ENCODE results near the gene EDEM1.

DNA sequence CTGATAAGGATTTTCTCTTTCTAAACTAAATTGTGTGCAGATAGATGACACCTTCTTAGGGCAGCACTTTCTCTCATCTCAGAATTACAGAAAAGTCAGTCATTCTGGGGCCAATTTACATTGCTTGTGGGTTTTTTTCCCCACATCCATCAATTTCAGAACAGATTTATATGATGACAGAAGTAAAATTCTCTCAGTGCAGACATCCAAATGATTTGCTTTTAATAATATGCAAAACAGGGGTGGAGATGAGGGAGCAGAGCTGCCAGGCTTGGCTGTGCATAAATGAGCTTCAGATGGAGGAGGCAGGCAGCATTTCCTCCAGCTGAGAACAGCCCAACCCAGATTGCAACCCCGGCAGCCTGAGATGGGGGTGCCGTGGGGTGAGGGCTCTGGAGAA, 44.0 kb downstream of the EDEM1 start:
- TF ChIP-seq POLR2A (IDR thresholded peaks at IDR 0.05): no peak
- TF ChIP-seq, protein P1, sequence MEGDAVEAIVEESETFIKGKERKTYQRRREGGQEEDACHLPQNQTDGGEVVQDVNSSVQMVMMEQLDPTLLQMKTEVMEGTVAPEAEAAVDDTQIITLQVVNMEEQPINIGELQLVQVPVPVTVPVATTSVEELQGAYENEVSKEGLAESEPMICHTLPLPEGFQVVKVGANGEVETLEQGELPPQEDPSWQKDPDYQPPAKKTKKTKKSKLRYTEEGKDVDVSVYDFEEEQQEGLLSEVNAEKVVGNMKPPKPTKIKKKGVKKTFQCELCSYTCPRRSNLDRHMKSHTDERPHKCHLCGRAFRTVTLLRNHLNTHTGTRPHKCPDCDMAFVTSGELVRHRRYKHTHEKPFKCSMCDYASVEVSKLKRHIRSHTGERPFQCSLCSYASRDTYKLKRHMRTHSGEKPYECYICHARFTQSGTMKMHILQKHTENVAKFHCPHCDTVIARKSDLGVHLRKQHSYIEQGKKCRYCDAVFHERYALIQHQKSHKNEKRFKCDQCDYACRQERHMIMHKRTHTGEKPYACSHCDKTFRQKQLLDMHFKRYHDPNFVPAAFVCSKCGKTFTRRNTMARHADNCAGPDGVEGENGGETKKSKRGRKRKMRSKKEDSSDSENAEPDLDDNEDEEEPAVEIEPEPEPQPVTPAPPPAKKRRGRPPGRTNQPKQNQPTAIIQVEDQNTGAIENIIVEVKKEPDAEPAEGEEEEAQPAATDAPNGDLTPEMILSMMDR (IDR thresholded peaks at IDR 0.05): no peak
- TF ChIP-seq EP300 (IDR thresholded peaks at IDR 0.05): no peak

Measured in ovary (tissue), 3 donors.